Measurements from ENCODE around the gene SORCS2.

SORCS2 gene

DNA sequence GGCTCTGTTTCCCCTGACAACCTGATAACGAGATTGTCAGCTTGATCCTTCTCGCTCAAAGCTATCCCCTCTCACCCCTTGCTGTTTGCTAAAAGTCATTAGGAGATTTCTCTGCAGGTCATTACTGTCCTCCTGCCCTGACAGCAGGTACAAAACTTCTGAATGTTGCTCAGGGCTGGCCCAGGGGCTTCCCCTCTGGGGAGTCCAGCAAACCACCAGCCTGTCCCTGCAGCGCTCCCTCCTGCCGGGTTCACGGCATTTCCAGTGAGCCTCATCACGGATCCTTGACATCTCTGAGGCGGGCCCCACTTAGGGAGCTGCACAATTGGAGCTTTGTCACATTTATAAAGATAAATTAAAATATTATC is 5.2 kb upstream of the SORCS2 start:
- no peaks in the 10 kb centered on the region for H3K36me3 ChIP-seq (ENCODE audit: control insufficient read depth, low read length)
- TF ChIP-seq EZH2phosphoT487 (IDR thresholded peaks at IDR 0.05; ENCODE audit: borderline replicate concordance, low read length), result no peak
- TF ChIP-seq, protein P1, sequence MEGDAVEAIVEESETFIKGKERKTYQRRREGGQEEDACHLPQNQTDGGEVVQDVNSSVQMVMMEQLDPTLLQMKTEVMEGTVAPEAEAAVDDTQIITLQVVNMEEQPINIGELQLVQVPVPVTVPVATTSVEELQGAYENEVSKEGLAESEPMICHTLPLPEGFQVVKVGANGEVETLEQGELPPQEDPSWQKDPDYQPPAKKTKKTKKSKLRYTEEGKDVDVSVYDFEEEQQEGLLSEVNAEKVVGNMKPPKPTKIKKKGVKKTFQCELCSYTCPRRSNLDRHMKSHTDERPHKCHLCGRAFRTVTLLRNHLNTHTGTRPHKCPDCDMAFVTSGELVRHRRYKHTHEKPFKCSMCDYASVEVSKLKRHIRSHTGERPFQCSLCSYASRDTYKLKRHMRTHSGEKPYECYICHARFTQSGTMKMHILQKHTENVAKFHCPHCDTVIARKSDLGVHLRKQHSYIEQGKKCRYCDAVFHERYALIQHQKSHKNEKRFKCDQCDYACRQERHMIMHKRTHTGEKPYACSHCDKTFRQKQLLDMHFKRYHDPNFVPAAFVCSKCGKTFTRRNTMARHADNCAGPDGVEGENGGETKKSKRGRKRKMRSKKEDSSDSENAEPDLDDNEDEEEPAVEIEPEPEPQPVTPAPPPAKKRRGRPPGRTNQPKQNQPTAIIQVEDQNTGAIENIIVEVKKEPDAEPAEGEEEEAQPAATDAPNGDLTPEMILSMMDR (IDR thresholded peaks at IDR 0.05; ENCODE audit: low read depth, low read length, poor library complexity, severe bottlenecking), result no peak
- H4K20me1 ChIP-seq (ENCODE audit: control insufficient read depth, insufficient read depth, low read depth, low read length), result no peaks in the 10 kb centered on the region
- no peak overlapping the region for H3K27ac ChIP-seq (ENCODE audit: low read depth, low read length)
- no peaks in the 10 kb centered on the region for H3K9me2 ChIP-seq (replicated peaks; ENCODE audit: control insufficient read depth, low read length)
- no peak overlapping the region for H3K4me3 ChIP-seq (ENCODE audit: low read length)
- no peaks in the 10 kb centered on the region for H3K9me3 ChIP-seq (ENCODE audit: control insufficient read depth, insufficient read depth, low read length)
- H3K79me2 ChIP-seq (ENCODE audit: control insufficient read depth, low read length), result no peaks in the 10 kb centered on the region
- H3F3A ChIP-seq (ENCODE audit: control insufficient read depth, insufficient read depth), result no peaks in the 10 kb centered on the region
- peaks cover 4% of the 10 kb centered on the region; the same call in 1 of the 2 replicates for H3K27me3 ChIP-seq (ENCODE audit: control insufficient read depth, low read length)
- no peak overlapping the region for H3K4me2 ChIP-seq (ENCODE audit: low read length)
- H3K4me1 ChIP-seq (ENCODE audit: control insufficient read depth, low read length), result no peaks in the 10 kb centered on the region

DNA sequence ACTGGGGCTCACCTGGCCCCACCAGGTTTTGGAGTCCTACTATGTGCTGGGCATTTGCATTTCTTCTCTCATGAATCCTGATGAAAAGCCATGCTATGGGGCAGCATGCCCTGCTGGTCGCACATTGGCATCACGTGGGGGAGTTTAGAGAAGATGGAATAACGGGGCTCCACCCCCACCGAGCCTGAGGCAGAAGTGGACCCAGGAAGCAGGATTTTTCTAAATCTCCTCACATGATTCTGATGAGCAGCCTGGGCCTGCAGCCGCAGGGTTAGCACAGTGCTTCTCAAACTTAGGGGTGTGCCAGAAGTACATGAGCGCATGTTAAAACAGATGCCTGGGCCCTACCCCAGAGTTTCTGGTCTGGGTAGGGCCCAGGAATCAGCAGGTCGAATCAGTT is 4.6 kb upstream of the SORCS2 start:
- Histone ChIP-seq H3K36me3 (ENCODE audit: control insufficient read depth, low read length) (no peaks in the 10 kb centered on the region), H3K79me2 (ENCODE audit: control insufficient read depth, low read length) (no peaks in the 10 kb centered on the region), H3K27me3 (ENCODE audit: control insufficient read depth, low read length) (peaks cover 4% of the 10 kb centered on the region; the same call in 1 of the 2 replicates), H3K9me2 (replicated peaks; ENCODE audit: control insufficient read depth, low read length) (no peaks in the 10 kb centered on the region), H3K4me3 (ENCODE audit: low read length) (no peak overlapping the region), H4K20me1 (ENCODE audit: control insufficient read depth, insufficient read depth, low read depth, low read length) (no peaks in the 10 kb centered on the region), H3F3A (ENCODE audit: control insufficient read depth, insufficient read depth) (no peaks in the 10 kb centered on the region), H3K4me1 (ENCODE audit: control insufficient read depth, low read length) (no peaks in the 10 kb centered on the region), H3K9me3 (ENCODE audit: control insufficient read depth, insufficient read depth, low read length) (no peaks in the 10 kb centered on the region), H3K4me2 (ENCODE audit: low read length) (no peak overlapping the region), H3K27ac (ENCODE audit: low read depth, low read length) (no peak overlapping the region)
- TF ChIP-seq EZH2phosphoT487 (IDR thresholded peaks at IDR 0.05; ENCODE audit: borderline replicate concordance, low read length), result no peak
- TF ChIP-seq, protein P1 (IDR thresholded peaks at IDR 0.05; ENCODE audit: low read depth, low read length, poor library complexity, severe bottlenecking), result no peak

DNA sequence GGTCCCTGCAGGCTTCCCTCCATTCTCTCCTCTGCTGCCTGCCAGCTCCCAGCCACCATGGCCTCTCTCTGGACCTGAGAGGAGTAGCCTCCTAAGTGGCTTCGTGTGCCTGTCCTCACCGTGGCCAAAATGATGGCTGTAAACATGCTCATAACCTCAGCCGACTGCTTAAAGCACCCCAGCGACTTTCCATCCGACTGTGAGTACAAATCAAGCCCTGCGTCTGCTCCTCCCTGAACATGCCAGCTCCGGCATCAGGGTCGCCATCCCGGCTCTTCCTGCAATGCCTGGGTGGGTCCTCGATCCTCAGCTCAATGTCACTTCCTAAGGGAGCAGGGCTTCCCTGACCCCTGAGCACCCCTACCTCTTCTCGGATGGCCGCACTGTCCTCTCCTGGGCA is 3.3 kb upstream of the SORCS2 start:
- H3K9me2 ChIP-seq (replicated peaks; ENCODE audit: control insufficient read depth, low read length), result no peaks in the 10 kb centered on the region
- H3K27me3 ChIP-seq (ENCODE audit: control insufficient read depth, low read length), result peaks cover 4% of the 10 kb centered on the region; the same call in 1 of the 2 replicates
- no peak overlapping the region for H3K4me3 ChIP-seq (ENCODE audit: low read length)
- TF ChIP-seq EZH2phosphoT487 (IDR thresholded peaks at IDR 0.05; ENCODE audit: borderline replicate concordance, low read length), result no peak
- TF ChIP-seq, protein P1 (IDR thresholded peaks at IDR 0.05; ENCODE audit: low read depth, low read length, poor library complexity, severe bottlenecking), result no peak
- H3K9me3 ChIP-seq (ENCODE audit: control insufficient read depth, insufficient read depth, low read length), result no peaks in the 10 kb centered on the region
- H3K27ac ChIP-seq (ENCODE audit: low read depth, low read length), result no peak overlapping the region
- H3K4me1 ChIP-seq (ENCODE audit: control insufficient read depth, low read length), result no peaks in the 10 kb centered on the region
- no peaks in the 10 kb centered on the region for H4K20me1 ChIP-seq (ENCODE audit: control insufficient read depth, insufficient read depth, low read depth, low read length)
- no peaks in the 10 kb centered on the region for H3K79me2 ChIP-seq (ENCODE audit: control insufficient read depth, low read length)
- no peak overlapping the region for H3K4me2 ChIP-seq (ENCODE audit: low read length)
- no peaks in the 10 kb centered on the region for H3K36me3 ChIP-seq (ENCODE audit: control insufficient read depth, low read length)
- no peaks in the 10 kb centered on the region for H3F3A ChIP-seq (ENCODE audit: control insufficient read depth, insufficient read depth)

Data from DOHH2 (cell line).